Osteocyte (in vitro differentiated cells): ENCODE results near the gene LIN28A. TPM values are rescaled to one million over a fixed set of nuclear protein-coding genes. Genes with fewer than 3 reads are reported as not detected.
"Not testable (repeated sequence)": the region's sequence is repeated elsewhere in the genome, so short reads cannot be mapped to it uniquely, and the experiment has no call there.

Source experiments
- DNase-seq: peaks from one replicate; pipeline ENCODE4 v3.0.0; 2021; ENCODE audit warnings: mixed read lengths; ENCODE audit not compliant: unreplicated experiment; ENCODE audit errors: extremely low spot score
- H3K27ac Mint-ChIP-seq: one replicate; pipeline ENCODE4 v1.8.0; 2021; ENCODE audit warnings: mild to moderate bottlenecking, mixed read lengths; ENCODE audit not compliant: unreplicated experiment
- H3K27me3 Mint-ChIP-seq: one replicate; pipeline ENCODE4 v1.8.0; 2021; ENCODE audit warnings: mixed read lengths; ENCODE audit not compliant: unreplicated experiment
- H3K36me3 Mint-ChIP-seq: one replicate; pipeline ENCODE4 v1.8.0; 2021; ENCODE audit warnings: mixed read lengths; ENCODE audit not compliant: unreplicated experiment
- H3K4me1 Mint-ChIP-seq: one replicate; pipeline ENCODE4 v1.8.0; 2021; ENCODE audit warnings: mixed read lengths; ENCODE audit not compliant: unreplicated experiment
- H3K4me3 Mint-ChIP-seq: one replicate; pipeline ENCODE4 v1.8.0; 2021; ENCODE audit warnings: mild to moderate bottlenecking, moderate library complexity, mixed read lengths; ENCODE audit not compliant: unreplicated experiment
- H3K9me3 Mint-ChIP-seq: one replicate; pipeline ENCODE4 v1.8.0; 2021; ENCODE audit warnings: mixed read lengths; ENCODE audit not compliant: unreplicated experiment
- CTCF ChIP-seq: fragments of 200-600 bp; sonication (generic); IDR thresholded peaks from 2 replicates; pipeline ENCODE4 v1.5.0; 2021; ENCODE audit warnings: antibody characterized with exemption, mild to moderate bottlenecking, moderate library complexity
- total RNA-seq: library from RNA; stranded (reverse); gene quantifications from 2 replicates; pipeline ENCODE4 v1.2.1, GENCODE V29; 2021

LIN28A gene
- total RNA-seq, 1 donor from 2014 or later = not detected

- H3K9me3 Mint-ChIP-seq = no peaks in the 10 kb centered on the region
- H3K36me3 Mint-ChIP-seq = no peaks in the 10 kb centered on the region
- H3K4me3 Mint-ChIP-seq = no peak overlapping the region
- H3K4me1 Mint-ChIP-seq = peaks cover 6% of the 10 kb centered on the region
- DNase-seq = no peak
- no peaks in the 10 kb centered on the region for H3K27me3 Mint-ChIP-seq
- no peak for TF ChIP-seq CTCF
- H3K27ac Mint-ChIP-seq = no peak overlapping the region
Measured at GRCh38 chr1:26372039-26372438, 38.6 kb upstream of the LIN28A start.

GRCh38 chr1:26372611-26373010 is 38.0 kb upstream of the LIN28A start, which contains the start of gene ZNF683:
Gene ZNF683, minus strand, starts transcription at chr1:26372750. Its CDS starts 4,179 bp downstream, at chr1:26368571.
- not testable (repeated sequence) for DNase-seq, H3K27ac Mint-ChIP-seq, H3K36me3 Mint-ChIP-seq, H3K27me3 Mint-ChIP-seq, H3K4me3 Mint-ChIP-seq, H3K9me3 Mint-ChIP-seq
- peaks cover 10% of the 10 kb centered on the region for H3K4me1 Mint-ChIP-seq

GRCh38 chr1:26373281-26373680 is 37.3 kb upstream of the LIN28A start:
- DNase-seq = no peak
- no peaks in the 10 kb centered on the region for H3K27me3 Mint-ChIP-seq
- no peaks in the 10 kb centered on the region for H3K36me3 Mint-ChIP-seq
- no peak for TF ChIP-seq CTCF
- H3K4me3 Mint-ChIP-seq = no peak overlapping the region
- H3K4me1 Mint-ChIP-seq = peaks cover 17% of the 10 kb centered on the region
- no peaks in the 10 kb centered on the region for H3K9me3 Mint-ChIP-seq
- no peak overlapping the region for H3K27ac Mint-ChIP-seq

GRCh38 chr1:26373789-26374188 is 36.8 kb upstream of the LIN28A start:
- Mint-ChIP-seq H3K4me3 (no peak overlapping the region), H3K36me3 (no peaks in the 10 kb centered on the region), H3K27me3 (no peaks in the 10 kb centered on the region), H3K4me1 (peaks cover 22% of the 10 kb centered on the region), H3K9me3 (no peaks in the 10 kb centered on the region), H3K27ac (no peak overlapping the region)
- TF ChIP-seq CTCF = no peak
- DNase-seq = no peak

- H3K4me3 Mint-ChIP-seq, H3K9me3 Mint-ChIP-seq, H3K27me3 Mint-ChIP-seq, DNase-seq, H3K36me3 Mint-ChIP-seq, H3K27ac Mint-ChIP-seq: not testable (repeated sequence)
- H3K4me1 Mint-ChIP-seq = peaks cover 23% of the 10 kb centered on the region
Measured at GRCh38 chr1:26374361-26374760, 36.3 kb upstream of the LIN28A start.

- Mint-ChIP-seq H3K4me3 (no peak overlapping the region), H3K4me1 (peaks cover 23% of the 10 kb centered on the region), H3K27ac (no peak overlapping the region), H3K27me3 (no peaks in the 10 kb centered on the region), H3K36me3 (no peaks in the 10 kb centered on the region), H3K9me3 (no peaks in the 10 kb centered on the region)
- DNase-seq = no peak
- TF ChIP-seq CTCF = no peak
Measured at GRCh38 chr1:26375081-26375480, 35.5 kb upstream of the LIN28A start.
